Activated CD4-positive, alpha-beta T cell treated with anti-CD3 and anti-CD28 coated beads, Interleukin-2, Interleukin-6, amounts not matched to agents 100 ng/mL and 50 ng/mL, durations not matched to agents 16 hours and 8 hours (primary cell): ENCODE results near the gene SSBP3.
A peak's percentile ranks its signal among the peaks of the same experiment; 100 is the strongest.
"Not testable (repeated sequence)": the region's sequence is repeated elsewhere in the genome, so short reads cannot be mapped to it uniquely, and the experiment has no call there.

Source experiments
- DNase-seq: peaks from one replicate; pipeline ENCODE4 v3.0.0-alpha.2; 2020

SSBP3 gene

GRCh38 chr1:54406339-54407153 is at the start of gene SSBP3:
Gene SSBP3 (minus strand): TSS chr1:54406394.
- DNase-seq: peak; percentile 95

GRCh38 chr1:54453509-54453908 is 47.3 kb upstream of the SSBP3 start:
- no peak for DNase-seq

- DNase-seq: no peak
Observed at GRCh38 chr1:54453022-54453421, 46.8 kb upstream of the SSBP3 start.

GRCh38 chr1:54449431-54449830 is 43.2 kb upstream of the SSBP3 start:
- DNase-seq: not testable (repeated sequence)

GRCh38 chr1:54448801-54449200 is 42.6 kb upstream of the SSBP3 start:
- DNase-seq: not testable (repeated sequence)

- not testable (repeated sequence) for DNase-seq
Observed at GRCh38 chr1:54447081-54447480, 40.9 kb upstream of the SSBP3 start.

- no peak for DNase-seq
Observed at GRCh38 chr1:54442185-54442584, 36.0 kb upstream of the SSBP3 start.

- DNase-seq: no peak
Observed at GRCh38 chr1:54439550-54440223, 33.5 kb upstream of the SSBP3 start.

GRCh38 chr1:54437783-54438182 is 31.6 kb upstream of the SSBP3 start:
- no peak for DNase-seq

- no peak for DNase-seq
Observed at GRCh38 chr1:54436826-54437225, 30.6 kb upstream of the SSBP3 start.

GRCh38 chr1:54429838-54430237 is 23.6 kb upstream of the SSBP3 start:
- no peak for DNase-seq

- DNase-seq: no peak
Observed at GRCh38 chr1:54428837-54429518, 22.8 kb upstream of the SSBP3 start.

- no peak for DNase-seq
Observed at GRCh38 chr1:54425152-54425584, 19.0 kb upstream of the SSBP3 start.

GRCh38 chr1:54424398-54424797 is 18.2 kb upstream of the SSBP3 start:
- DNase-seq: no peak

- no peak for DNase-seq
Observed at GRCh38 chr1:54421101-54421504, 14.9 kb upstream of the SSBP3 start.

GRCh38 chr1:54418598-54418997 is 12.4 kb upstream of the SSBP3 start:
- DNase-seq: not testable (repeated sequence)

- DNase-seq: no peak
Observed at GRCh38 chr1:54417123-54417522, 10.9 kb upstream of the SSBP3 start.

- DNase-seq: no peak
Observed at GRCh38 chr1:54416435-54416834, 10.2 kb upstream of the SSBP3 start.

GRCh38 chr1:54415991-54416390 is 9.8 kb upstream of the SSBP3 start:
- DNase-seq: no peak

GRCh38 chr1:54415533-54415932 is 9.3 kb upstream of the SSBP3 start:
- DNase-seq: no peak

GRCh38 chr1:54413732-54414131 is 7.5 kb upstream of the SSBP3 start:
- DNase-seq: no peak

GRCh38 chr1:54413295-54413694 is 7.1 kb upstream of the SSBP3 start:
- DNase-seq: no peak

- no peak for DNase-seq
Observed at GRCh38 chr1:54410359-54410758, 4.2 kb upstream of the SSBP3 start.
